Stimulated activated CD8-positive, alpha-beta memory T cell treated with anti-CD3 and anti-CD28 coated beads, Interleukin-4, amount 100 ng/mL, for 1 hour (primary cell): ENCODE measurements around the gene SEMA3B.
A peak's percentile ranks its signal among the peaks of the same experiment; 100 is the strongest.
"Not testable (repeated sequence)": the region's sequence is repeated elsewhere in the genome, so short reads cannot be mapped to it uniquely, and the experiment has no call there.

Experiments
- DNase-seq, 2 donors: peaks; one replicate each; pipeline ENCODE4 v3.0.0-alpha.2; 2020; ENCODE audit warnings: low read depth in 2 of 2, low spot score in 1 of 2

The SEMA3B gene

DNA sequence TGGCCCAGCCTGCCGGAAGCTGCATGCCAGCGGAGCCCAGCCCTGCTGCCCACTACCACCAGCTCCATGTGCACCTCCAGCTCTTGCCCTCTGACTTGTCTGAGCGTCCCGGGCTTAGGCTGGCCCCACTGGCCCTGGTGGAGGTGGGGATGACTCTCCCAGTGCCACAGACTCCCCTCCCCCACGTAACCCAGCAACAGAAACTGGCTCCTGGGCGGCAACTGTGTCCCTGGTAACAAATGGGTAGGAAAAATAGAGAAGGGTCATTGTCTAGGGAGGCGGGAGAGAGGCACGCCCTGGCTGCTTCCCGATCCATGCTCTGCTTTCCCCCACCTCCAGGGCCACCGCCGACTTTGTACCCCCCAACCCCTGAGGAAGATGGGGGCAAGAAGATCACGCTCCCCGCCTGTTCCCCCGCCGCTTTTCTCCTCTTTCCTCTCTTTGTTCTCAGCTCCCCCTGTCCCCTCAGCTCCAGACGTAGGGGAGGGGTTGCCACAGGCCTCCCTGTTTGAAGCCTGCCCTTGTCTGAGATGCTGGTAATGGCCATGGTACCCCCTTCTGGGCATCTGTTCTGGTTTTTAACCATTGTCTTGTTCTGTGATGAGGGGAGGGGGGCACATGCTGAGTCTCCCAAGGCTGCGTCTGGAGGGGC, 10.8 kb upstream of the SEMA3B start:
- no peak for DNase-seq

DNA sequence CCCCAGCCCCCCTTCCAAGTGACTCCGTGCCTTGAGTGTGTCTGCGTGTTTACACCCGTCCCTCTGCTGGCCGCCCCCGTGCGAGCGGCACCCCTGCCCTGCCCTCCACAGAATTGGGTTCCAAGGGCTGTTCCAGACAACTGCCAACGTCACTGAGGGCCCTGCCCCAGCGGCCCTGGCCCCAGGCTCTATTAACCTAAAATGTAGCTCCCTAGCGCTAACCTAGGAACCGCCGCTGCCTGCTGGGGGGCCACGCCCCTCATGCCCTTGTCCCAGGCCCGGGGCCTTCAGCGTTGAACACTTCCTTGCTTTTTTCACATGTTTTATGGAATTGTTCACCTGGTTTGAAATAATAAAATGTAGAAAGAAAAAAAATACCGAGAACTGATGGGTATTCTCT, 10.0 kb upstream of the SEMA3B start:
- no peak for DNase-seq

DNA sequence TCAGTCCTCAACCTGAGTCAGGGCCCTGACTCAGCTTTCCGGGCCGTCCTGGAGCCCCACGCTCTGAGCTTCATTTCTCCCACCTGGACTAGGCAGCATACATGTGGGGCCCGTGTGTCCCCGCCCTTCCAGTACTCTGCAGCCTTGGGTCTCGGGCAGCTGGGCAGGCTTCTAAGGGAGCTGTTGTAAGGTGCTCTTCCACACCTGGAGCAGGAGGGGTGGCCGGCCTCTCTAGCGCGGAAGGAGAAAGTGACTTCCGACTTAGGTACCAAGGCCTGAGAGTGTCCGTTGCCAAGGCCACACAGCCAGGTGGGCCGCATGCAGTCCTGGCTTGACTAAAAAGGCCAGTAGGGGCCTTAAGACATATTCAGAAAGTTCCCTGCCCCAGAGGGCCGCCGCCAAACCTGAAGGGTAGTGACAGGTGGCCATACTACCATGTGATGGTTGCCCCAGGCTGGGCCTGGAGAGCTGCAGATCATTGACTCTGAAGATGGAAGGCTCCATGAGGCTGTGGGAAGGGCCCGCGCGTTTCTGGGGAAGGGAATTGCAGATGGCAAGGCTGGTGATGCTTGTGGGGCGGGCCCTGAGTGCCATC, 9.4 kb upstream of the SEMA3B start:
- no peak for DNase-seq

DNA sequence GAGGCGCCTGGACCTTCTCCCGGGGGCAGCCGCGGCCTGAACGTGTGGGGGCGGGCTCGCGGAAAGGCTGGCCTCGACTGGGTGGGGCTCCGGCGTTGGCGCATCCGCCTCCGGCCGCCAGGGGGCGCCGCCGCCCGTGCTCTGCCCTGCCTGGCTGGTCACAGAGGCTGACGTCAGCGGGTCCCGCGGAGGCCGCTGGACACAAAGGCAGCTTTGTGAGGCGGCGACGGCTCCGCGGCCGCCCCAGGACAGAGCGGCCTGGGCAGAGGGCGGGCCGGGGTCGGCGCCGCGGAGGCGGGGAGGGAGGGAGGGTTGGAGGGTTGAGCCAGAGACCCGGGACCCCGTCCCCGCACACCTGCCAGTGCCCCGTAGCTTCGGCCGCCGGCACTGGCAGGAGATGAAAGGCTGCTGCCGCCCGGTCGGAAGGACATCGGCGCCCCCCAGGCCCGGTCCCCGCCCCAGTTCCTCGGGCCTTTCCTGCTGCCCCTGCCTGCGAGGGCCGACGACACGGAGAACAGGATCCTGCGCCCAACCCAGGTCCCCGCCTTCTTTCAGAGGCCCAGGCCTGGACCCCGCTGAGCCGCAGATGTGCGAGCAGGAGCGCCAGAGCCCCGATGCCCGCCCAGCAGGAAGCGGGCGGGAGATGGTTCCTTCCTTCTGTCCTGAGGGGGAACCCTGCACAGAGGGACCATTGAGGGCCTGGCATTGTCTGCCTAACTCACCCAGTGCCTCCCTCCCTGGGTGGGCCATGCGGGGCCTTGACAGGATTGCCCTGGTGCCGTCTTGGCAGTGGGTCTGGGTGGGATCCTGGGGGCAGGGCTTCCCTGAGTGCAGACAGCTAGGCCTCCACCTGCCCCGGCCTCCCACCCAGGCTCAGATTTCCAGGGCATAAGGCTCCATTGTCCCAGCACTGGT, 8.7 kb upstream of the SEMA3B start:
- peak; percentile 56 to 63 for DNase-seq

DNA sequence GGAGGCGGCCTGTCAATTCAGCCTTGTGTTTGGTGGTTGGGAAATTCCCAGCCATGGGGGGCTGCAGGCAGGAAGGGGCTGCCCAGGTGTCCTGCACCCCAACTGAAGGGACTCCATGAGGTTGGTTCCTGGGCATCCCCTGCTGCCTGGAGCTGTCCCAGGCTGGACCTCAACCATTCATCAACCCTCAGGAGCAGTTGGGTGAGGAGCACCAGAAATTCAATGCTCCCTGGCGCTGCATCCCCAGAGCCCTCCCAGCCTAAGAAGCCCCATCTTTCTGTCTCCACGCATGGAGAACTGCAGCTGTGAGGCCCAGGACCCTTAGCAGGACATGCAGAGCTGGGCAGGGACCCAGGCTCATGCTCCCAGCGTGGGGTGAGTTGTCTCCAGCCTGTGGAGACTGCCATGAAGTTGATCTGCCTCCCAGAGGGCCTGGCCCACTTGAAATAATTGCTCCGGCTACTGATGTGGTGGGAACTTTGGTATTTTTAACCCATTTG, 8.0 kb upstream of the SEMA3B start:
- no peak for DNase-seq

DNA sequence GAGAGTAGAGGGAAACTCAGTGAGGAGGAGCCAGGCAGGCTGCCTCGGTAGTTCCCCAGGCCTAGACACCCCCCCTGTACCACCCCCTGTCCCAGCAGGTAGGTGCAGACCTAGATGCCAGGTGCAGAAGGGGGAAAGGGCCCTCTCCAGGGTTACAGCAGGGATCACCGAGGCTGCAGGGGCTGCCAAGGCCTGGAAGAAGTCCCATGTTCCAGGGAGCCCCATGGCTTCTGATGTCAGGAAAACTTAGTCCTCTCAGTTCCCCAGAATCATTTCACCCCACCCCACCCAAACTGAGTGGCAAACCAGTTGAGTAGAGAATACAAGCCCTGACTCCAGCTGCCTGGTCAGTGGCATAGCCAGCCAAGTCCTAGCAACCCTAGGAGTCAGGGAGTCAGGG, 7.4 kb upstream of the SEMA3B start:
- DNase-seq, result no peak

DNA sequence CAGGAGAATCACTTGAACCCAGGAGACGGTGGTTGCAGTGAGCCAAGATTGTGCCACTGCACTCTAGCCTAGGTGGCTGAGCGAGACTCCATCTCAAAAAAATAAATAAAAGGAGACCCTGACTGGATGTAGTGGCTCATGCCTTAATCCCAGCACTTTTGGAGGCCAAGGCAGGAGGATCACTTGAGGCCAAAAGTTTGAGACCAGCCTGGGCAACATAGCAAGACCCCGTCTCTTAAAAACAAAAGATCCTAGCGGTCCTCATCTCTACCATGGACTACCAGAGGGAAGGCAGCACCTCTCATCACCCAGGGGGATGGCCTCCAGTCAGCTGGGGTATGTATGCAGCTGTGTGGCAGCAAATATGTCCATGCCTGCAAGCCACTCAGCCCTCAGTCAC, 6.7 kb upstream of the SEMA3B start:
- not testable (repeated sequence) for DNase-seq

DNA sequence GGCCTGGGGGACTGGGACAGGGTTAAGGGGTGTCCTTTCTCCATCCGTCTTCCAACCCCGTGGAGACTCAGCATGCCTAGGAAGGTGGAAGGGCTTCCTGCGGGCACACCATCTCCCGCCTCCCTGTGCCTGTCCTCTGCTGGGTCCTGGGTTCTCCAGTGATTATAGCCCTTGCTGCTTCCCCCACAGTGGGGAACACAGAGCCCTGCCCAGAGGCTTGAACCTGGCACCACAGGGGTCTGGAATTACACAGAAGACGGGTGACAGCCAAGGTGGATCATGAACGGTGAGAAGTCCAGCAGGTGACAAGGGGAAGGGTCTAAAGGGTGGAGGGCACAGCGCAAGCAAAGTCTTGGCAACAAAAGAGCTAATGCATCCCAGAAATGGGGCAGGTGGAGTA, 6.2 kb upstream of the SEMA3B start:
- DNase-seq, result no peak

DNA sequence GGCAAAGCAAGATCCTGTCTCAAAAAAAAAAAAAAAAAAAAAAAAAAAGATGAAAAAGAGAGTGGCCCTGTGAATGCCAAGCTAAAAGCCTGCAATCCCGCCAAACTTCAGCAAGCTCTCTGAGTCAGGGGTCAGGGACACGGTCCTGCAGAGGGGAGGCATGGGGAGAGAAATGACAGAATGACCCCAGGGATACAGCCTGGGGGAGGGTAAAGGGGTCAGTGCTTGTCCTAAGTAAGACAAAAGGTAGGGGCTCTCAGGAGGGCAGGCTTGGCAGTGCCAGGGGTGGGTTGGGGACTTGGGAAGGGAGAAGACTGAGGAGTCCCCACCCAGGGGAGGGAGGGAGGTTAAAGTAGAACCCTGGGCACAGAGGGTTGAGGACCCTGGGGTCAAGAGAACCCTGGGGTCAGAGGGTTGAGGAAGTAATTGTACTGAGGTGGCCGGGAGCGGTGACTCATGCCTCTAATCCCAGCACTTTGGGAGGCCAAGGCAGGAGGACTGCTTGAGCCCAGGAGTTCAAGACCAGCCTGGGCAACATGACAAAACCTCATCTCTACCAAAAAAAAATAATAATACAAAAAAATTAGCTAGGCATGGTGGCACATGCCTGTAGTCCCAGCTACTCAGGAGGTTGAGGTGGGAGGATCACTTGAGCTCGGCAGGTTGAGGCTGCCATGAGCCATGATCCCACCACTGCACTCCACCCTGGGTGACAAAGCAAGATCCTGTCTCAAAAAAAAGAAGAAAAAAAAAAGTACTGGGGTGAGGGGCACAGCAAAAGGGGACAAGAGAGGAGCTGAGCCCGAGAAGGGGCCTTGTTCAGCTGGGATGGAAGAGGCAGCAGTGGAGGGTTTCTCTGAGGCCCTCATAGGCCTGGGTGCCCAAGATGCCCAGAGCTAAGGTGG, 5.2 kb upstream of the SEMA3B start:
- DNase-seq, result no peak

DNA sequence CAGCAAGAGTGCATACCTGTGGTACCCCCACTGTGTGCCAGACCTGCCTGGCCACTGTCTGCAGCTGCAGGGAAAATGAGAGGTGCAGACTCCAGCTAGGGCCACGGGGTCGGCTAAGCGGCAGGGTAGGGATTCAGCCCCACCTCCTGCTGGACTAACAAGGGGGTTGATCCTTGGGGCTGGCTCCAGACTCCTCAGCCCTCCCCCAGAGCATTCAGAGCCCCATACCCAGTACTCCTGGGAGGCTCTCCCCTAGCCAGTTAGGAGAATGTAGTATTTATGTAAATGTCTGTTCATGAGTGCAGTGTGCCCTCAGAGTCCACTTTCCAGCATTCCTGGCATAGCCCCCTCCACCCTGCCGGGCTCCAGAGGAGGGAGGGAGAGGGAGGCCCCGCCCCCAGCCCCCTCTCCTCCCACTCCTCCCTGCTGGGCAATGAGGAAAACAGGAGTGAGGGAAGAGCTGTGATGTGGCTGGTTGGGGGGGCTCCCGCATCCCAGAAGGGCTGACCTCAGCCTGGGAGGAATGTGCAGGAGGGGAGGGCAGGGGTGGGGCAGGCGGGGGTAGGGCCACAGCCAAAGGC, 4.5 kb upstream of the SEMA3B start:
- DNase-seq, result no peak

DNA sequence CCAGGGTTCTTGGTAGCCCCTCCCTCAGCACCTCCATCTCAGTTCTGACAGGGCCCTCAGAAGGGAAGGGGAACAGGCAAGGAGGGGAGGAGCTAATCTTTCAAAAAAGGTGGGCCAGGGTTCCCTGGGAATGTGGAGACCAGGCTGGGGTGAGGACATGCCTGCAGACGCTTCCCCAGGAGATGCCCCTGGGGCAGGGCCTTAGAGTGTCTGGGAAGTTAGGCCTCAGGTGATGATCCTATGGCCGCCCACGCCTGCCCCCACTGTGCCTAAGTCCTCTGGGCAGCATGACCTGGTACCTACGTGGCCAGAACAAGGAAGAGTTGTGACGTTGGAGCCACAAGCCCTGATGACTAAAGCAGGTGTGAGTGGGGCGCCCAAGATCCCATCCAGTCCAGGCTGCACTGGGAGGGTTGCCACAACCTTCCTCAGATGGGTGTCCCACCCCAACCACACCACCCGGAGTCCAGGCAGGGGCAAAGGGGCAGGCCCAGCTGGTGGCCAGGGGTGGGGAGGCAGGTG, 3.9 kb upstream of the SEMA3B start:
- no peak for DNase-seq

DNA sequence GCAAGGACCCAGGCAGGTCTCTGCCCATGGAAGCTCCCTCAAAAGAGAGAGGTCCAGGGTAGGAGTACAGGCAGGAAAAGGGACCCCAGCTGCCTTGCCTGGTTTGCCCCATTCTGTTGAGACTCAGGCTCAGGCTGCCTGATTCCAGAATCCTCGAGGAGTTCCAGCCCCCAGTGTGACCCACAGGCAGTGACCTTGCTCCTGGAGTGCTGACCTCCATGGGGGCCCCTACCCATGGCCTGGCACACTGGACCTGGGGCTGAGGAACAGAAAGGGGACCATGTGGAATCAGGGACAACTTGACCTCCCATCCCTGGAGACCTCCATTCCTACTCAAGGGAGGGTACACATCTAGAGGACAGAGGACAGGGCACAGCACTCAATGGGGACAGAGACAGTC, 3.4 kb upstream of the SEMA3B start:
- DNase-seq, result no peak

DNA sequence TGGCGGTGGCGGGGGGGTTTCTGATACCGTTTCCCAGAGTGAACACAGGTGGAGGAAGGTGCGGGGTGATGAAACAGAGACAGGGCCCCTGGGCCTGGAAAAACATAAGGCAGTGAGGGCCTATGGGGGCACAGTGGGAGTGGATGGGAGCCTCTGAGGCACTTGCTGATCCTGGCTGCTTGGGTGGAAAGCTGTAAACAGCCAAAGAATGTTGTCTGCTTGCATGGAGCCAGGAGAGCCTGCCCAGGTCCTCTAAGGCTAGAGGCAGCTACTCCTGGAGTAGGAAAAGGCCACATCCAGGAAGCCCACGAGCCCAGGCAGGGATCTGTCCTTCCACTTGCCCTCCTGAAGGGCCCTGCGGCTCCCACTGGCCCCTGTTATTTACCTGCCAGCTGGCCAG, 2.9 kb upstream of the SEMA3B start:
- no peak for DNase-seq

DNA sequence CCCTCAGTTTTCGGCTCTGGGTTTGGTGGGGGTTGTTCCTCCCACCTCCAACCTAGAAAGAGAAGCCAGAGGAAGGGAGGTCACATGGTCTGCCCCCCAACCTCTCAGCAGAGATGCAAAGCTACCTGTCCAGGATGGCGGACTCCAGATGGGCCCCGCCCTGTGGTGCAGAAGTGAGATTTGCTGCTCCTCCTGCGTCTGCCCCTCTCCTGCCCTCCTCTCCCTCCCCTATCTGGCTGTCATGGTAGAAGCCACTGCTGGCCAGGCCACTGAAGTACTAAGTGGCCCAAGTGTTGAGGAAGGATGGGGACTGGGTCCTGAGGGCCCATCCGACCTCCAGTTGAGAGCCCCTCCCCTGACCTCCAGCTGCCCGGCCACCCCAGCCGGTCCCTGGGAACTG, 2.1 kb upstream of the SEMA3B start:
- DNase-seq, result no peak

DNA sequence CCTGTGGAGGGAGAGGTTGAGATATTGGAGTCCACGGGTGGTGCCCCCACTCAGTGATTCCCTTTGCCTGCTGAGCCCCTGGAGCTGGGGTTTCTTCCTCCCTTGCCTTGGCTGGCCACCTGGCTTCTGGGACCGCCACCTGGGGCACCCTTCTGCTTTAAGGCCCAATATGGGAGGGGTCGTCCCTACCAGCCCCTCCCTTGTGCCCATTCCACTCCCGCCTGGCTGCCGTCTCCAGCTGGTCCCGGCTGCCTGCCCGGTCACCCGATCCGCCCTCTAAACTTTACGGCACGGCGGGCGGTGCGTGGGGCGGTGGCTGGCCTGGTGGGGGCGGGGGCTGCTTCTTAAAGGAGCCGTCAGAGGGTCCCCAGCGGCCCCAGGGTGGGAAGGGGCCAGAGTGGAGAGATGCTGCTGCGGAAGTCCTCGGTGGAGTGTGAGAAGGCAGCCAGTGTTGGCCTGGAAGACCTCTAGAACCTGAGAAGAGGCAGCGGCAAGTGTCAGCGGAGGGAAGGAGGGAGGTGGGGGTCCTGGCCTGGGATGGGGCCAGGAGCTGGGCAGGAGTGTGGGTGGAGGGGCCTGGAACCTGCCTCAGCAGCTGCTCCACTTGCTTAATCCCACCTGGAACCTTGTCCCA, 1.6 kb upstream of the SEMA3B start:
- DNase-seq, result no peak

DNA sequence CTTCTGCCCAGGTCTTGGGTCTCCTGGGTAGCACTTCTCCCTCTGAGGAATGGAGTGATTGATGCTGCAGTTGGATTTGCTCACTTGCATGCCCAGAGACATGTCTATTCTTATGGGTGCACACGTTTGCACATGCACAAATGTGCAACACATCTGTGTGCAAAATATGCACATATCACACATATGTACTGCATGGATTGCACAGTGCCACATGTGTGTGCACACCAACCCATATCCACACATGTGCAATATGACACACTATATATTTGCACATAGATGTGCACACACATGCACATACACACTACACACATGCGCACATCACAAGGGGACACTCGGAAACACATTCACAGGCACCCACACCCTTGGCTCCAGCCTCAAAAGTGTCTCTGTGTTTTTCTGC, 671 bp upstream of the SEMA3B start:
- DNase-seq, result no peak

DNA sequence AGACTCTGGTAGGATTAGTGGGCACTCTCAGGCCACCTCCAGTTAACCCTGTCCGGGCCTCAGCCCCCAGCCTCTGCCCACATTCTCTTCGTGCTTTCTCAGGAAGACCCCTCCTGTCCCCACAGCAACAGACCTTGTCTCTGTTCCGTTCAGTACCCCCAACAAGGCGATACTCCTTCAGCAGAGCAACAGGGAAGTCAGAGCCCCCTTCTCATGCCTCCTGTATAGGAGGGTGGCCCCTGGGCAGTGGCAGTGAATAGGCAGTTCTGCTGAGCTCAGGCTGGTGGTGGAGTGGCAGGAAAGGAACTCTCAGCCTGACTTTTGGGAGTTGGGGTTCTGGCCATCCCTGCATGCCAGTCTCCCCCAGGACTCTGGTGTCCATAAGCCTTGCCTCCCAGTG, 513 bp downstream of the SEMA3B start:
- no peak for DNase-seq

DNA sequence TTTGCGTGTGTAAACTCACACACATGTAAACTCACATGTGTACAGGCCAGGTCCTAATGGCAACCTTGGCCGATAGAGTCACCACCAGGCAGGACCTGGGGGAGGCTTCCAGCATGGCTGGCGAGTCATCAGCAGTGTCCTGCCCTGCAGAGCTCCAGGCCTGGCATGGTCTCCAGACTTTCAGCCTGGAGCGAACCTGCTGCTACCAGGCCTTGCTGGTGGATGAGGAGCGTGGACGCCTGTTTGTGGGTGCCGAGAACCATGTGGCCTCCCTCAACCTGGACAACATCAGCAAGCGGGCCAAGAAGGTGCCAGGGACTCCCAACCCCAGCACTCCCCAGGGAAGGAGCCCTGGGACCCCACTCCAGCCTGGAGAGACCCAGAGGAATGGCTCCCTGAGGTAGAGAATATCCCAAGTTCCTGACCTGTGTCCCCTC, 1.0 kb downstream of the SEMA3B start:
- DNase-seq, result no peak

DNA sequence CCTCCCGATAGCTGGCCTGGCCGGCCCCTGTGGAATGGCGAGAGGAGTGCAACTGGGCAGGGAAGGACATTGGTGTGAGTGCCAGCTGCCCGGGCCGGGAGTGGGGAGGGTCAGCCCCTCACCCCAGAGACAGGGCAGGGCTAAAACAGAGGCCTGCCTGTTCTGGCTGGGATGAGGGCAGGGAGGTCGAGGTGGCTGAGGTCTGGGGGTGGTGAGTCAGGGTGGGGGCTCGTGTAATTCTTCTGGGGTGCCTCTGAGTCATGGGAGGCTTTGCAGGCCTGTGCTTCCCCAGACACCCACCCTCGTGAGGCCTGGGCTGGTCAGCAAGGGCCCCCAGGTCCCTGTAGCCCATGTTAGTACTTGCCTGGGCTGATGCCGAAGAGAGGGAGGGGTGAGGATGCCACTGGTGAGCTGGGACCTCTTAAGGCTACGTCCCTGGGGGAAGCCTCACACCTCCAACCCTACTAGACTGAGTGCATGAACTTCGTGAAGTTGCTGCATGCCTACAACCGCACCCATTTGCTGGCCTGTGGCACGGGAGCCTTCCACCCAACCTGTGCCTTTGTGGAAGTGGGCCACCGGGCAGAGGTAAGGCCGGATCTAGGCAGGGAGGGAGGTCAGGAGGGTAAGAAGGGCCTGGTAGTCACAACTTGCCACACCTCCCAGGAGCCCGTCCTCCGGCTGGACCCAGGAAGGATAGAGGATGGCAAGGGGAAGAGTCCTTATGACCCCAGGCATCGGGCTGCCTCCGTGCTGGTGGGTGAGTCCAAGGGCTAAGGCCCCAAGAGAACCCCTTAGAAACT, 1.7 kb downstream of the SEMA3B start:
- DNase-seq, result no peak
